Stimulated activated CD4-positive, alpha-beta T cell treated with anti-CD3 and anti-CD28 coated beads, Interleukin-4, amount 100 ng/mL, for 24 hours (primary cell): ENCODE measurements around the gene EAPP.
"Not testable (repeated sequence)": the region's sequence is repeated elsewhere in the genome, so short reads cannot be mapped to it uniquely, and the experiment has no call there.

Experiments
- DNase-seq: peaks from one replicate; pipeline ENCODE4 v3.0.0-alpha.2; 2020

The EAPP gene

GRCh38 chr14:34537677-34538009 lies 1.9 kb downstream of the EAPP start:
- no peak for DNase-seq

DNA sequence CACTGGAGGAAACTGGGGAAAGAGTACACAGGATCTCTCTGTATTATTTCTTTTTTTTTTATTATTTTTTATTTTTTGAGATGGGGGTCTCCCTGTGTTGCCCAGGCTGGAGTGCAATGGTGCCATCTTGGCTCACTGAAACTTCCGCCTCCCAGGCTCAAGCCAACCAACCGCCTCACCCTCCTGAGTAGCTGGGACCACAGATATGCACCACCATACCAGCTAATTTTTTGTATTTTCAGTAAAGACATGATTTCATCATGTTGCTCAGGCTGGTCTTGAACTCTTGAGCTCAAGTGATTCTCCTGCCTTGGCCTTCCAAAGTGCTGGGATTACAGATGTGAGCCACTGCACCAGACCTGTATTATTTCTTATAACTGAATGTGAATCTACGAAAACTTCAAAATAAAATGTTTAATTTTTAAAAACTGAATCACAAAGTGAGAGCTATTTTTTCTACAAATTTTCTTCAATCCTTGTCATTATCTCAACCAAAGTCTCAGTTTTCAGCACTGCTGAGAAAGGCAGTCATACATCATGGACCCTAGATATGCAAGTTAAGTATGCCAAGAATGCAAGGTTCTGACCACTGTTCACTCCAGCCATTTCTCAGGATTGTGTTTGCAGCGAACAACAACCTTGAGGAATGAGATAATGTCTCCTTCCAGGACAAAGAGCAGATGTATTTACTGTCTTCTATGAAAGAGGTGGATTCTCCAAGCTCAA lies 2.4 kb downstream of the EAPP start:
- DNase-seq: no peak

GRCh38 chr14:34527591-34527990 lies 11.9 kb downstream of the EAPP start:
- DNase-seq: no peak

- DNase-seq: not testable (repeated sequence)
Measured at GRCh38 chr14:34524216-34524615, 15.3 kb downstream of the EAPP start.

DNA sequence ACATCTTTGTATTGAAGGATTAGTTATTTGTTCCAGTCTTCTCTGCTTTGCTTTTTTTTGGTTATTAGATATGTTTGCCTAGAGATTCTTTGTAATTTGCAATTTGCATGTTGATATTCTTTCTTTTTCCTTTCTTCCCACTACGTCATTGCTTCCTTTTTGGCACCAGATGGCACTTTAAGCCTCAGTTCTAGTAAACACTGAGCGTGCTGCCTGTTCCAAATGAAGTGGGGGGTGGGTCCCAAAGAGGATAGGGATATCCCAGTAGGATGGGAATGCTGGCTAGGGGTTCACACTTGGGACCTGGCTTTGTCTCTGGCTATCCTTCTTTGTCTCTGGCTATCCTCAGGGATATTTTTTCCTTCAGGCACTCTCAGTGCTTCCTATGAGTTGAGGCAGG lies 17.0 kb downstream of the EAPP start:
- no peak for DNase-seq

DNA sequence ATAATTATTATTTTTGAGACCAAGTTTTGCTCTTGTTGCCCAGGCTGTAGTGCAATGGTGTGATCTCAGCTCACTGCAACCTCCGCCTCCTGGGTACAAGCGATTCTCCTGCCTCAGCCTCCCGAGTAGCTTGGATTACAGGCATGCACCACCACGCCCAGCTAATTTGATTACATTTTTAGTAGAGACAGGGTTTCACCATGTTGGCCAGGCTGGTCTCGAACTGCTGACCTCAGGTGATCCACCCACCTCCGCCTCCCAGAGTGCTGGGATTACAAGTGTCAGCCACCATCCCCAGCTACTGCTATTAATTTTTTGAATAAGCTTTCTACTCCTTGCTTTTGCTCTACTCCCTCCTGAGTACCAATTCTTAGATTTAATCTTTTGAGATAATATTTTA lies 18.4 kb downstream of the EAPP start:
- DNase-seq: not testable (repeated sequence)

DNA sequence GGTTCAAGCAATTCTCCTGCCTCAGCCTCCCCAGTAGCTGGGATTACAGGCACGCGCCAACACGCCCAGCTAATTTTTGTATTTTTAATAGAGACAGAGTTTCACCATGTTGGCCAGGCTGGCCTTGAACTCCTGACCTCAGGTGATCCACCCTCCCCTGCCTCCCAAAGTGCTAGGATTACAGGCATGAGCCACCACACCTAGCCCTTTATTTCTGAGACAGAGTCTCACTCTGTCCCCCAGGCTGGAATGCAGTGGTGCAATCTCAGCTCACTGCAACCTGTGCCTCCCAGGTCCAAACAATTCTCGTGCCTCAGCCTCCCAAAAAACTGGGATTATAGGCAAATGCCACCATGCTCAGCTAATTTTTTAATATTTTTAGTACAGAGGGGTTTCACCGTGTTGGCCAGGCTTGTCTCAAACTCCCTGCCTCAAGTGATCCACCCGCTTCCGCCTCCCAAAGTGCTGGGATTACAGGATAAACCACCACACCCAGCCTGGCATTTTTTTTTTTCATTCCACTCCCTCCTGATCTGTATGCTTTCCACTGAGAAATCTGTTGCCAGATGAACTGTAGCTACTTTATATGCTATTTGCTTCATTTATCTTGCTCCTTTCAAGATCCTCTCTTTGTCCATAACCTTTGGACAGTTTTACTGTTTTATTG lies 19.1 kb downstream of the EAPP start:
- not testable (repeated sequence) for DNase-seq

GRCh38 chr14:34507884-34508283 lies 31.6 kb downstream of the EAPP start:
- DNase-seq: no peak

- DNase-seq: no peak
Measured at GRCh38 chr14:34507459-34507858, 32.0 kb downstream of the EAPP start.

DNA sequence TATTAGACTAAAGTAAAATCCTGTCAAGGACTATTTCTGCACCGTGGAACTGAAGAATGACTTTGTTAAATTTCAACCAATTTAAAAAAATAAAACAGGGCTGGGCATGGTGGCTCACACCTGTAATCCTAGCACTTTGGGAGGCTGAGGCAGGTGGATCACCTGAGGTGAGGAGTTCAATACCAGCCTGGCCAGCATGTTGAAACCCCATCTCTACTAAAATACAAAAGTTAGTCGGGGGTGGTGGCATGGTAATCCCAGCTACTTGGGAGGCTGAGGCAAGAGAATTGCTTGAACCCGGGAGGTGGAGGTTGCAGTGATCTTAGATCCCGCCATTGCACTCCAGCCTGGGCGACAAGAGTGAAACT lies 34.4 kb downstream of the EAPP start:
- not testable (repeated sequence) for DNase-seq

DNA sequence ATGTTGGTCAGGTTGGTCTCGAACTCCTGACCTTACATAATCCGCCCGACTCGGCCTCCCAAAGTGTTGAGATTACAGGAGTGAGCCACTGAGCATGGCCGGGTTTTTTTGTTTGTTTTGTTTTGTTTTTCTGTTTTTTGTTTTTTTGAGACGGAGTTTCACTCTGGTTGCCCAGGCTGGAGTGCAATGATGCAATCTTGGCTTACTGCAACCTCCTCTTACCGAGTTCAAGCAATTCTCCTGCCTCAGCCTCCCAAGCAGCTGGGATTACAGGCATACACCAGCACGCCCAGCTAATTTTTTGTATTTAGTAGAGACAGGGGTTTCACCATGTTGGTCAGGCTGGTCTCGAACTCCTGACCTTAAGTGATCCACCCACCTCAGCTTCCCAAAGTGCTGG lies 35.5 kb downstream of the EAPP start:
- not testable (repeated sequence) for DNase-seq

GRCh38 chr14:34502545-34503225 lies 36.8 kb downstream of the EAPP start:
- no peak for DNase-seq

GRCh38 chr14:34502001-34502400 lies 37.5 kb downstream of the EAPP start:
- DNase-seq: no peak

DNA sequence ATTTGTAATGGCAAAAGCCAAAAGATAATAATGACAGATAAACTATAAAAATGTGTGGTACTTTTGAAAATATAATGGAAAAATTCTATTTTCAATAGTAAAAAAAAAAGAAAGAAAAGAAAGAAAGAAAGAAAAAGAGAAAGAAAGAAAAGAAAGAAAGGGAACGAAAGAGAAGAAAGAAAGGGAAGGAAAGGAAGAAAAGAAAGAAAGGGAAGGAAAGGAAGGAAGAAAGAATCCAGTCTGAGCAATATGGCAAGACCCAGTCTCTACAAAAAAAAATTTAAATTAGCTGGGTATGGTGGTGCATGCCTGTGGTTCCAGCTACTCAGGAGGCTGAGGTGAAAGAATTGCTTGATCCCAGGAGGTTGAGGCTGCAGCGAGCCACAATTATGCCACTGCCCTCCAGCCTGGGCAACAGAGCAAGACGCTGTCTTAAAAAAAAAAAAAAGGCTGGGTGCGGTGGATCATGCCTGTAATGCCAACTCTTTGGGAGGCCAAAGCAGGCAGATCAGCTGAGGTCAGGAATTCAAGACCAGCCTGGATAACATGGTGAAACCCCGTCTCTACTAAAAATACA lies 38.4 kb downstream of the EAPP start:
- DNase-seq: no peak

DNA sequence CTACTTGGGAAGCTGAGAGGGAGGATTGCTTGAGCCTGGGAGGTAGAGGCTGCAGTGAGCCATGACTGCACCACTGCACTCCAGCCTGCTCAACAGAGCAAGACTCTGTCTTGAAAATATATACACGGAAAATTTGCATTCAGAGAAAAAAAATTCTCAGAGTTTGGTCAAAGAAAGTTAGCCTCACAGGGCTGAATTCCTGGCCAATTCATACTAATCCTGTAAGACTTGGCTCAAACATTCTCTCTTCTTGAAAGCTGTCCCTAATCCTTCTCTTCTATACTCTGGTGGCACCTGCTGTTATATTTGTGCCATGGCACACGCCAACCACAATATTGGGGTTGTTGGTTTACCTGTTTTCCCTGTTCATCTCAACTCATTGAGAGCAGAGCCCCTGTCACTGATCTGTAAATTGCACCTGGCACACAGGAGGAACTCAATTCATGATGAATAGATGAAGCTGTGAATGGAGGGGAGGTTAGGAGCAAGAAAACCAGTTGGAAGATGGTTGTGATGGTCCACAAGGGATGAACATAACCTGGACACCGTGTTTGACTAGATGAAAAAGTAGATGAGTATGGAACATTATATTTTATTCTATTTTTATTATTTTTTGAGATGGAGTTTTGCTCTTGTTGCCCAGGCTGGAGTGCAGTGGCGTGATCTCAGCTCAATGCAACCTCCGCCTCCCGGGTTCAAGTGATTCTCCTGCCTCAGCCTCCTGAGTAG lies 40.7 kb downstream of the EAPP start:
- DNase-seq: no peak

DNA sequence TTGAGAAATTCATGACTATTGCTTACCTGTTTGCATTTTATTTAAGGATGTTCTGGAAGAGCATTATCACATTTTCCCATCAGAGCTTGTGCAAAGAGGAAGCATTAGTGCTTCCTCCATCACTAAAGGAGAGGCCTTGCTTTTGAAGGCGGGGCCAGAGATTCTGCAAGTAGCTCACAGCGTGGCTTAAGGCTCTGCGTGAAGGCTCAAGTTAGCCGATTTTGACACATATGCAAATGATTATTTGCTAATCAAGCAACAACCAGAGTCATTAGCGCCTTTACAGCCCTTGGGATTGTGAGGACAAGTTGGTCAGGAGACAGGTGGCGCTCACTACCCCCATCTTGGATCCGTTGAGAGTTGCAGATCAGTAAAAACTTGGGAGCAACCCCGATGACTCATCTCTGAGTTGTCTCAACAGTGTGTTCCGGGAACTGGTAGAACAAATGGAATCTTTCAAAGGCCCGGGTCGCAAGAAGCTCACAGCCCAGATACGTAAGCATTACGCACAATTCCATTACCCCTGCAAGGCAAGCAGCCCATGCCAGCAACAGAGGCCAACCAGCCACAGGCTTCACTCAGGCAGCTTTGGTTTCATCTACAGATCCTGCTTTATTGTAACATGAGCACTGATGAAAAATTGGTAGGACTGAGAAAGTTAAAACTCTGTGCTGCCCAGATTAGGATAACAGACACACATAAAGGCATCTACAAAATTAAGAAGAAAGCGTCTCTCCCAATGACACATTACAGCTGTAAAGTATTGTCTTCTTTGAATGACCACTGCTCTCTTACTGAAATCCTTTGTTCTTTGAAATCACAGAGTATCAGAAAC lies 42.6 kb downstream of the EAPP start:
- no peak for DNase-seq

DNA sequence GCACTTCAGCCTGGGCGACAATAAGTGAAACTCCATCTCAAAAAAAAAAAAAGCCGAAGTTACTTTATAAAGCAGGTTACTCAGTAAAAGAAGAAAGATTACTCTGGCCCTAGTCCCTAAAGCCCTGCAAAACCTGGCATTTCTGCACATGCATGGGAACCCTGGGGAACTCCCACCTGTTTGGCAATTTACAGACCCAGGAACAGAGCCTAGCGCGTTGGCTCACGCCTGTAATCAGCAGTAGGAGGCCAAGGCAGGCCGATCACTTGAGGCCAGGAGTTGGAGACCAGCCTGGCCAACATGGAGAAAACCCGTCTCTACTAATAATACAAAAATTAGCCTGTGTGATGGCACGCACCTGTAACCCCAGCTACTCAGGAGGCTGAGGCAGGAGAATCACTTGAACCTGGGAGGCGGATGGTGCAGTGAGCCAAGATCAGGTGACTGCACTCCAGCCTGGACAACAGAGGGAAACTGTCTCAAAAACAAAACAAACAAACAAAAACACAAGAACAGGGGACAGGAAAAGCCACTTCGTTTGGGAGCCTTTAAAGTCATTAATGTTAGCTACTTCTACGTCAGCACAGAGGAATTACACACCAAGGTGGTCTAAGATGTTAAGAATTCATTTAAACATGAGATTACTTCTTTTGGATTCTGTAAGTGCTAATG lies 43.4 kb downstream of the EAPP start:
- no peak for DNase-seq

GRCh38 chr14:34489324-34489723 lies 50.2 kb downstream of the EAPP start:
- DNase-seq: no peak

- DNase-seq: no peak
Measured at GRCh38 chr14:34488528-34488927, 51.0 kb downstream of the EAPP start.

GRCh38 chr14:34484726-34485125 lies 54.8 kb downstream of the EAPP start:
- DNase-seq: no peak

GRCh38 chr14:34482463-34482862 lies 57.0 kb downstream of the EAPP start:
- DNase-seq: no peak

DNA sequence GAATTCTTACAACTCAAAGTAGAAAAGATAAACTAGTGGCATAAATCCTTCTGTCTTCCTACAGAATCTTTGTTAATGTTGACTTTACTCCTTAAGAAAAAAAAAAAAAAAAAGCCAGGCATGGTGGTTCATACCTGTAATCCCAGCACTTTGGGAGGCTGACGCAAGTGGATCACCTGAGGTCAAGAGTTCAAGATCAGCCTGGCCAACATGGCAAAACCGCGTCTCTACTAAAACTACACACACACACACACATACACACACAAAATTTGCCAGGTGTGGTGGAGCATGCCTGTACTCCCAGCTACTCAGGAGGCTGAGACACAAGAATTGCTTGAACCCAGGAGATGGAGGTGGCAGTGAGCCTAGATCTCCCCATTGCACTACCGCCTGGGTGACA lies 59.8 kb downstream of the EAPP start:
- DNase-seq: no peak
